Measurements from ENCODE around the gene DNAAF8. TPM values are rescaled to one million over a fixed set of nuclear protein-coding genes. Genes with fewer than 3 reads are reported as not detected.

Gene DNAAF8
- polyA plus RNA-seq, 3 donors = 0.04 to 0.36 TPM; not detected in 1

DNA sequence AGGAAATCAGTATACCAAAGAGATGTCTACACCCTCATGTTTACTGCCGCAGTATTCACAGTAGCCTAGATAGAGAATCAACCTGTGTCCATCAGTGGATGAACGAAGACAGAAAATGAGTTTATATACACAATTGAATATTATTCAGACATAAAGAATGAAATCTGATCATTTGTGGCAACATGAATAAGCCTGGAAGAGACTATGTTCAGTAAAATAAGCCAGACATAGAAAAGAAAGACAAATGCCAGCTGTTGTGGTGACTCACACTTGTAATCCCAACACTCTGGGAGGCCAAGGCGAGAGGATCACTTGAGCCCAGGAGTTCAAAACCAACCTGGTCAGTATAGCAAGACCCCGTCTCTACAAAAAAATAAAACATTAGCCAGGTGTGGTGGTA is 24.9 kb upstream of the DNAAF8 start:
- no peaks in the 10 kb centered on the region for H3K4me1 ChIP-seq (ENCODE audit: control insufficient read depth in 1 of 2, insufficient read depth in 2 of 2, low read length in 2 of 2)
- H3K4me1 Mint-ChIP-seq = no peaks in the 10 kb centered on the region
- peak overlapping the region in 1 of 7 donors; percentile 15 for H3K27ac Mint-ChIP-seq
- no peaks in the 10 kb centered on the region for H3K9me3 ChIP-seq (replicated peaks in 1 of 2; ENCODE audit: control insufficient read depth in 1 of 2, insufficient read depth in 1 of 2, low read length in 2 of 2)
- H3K4me3 ChIP-seq (replicated peaks in 1 of 3; ENCODE audit: low read depth in 2 of 3, low read length in 3 of 3) = no peak overlapping the region
- 80% methylated on average over 1 of the region's 4 CpGs for WGBS (ENCODE audit: insufficient coverage)
- no peaks in the 10 kb centered on the region for H3K79me2 ChIP-seq (ENCODE audit: insufficient read depth, low read length)
- TF ChIP-seq, protein P1, sequence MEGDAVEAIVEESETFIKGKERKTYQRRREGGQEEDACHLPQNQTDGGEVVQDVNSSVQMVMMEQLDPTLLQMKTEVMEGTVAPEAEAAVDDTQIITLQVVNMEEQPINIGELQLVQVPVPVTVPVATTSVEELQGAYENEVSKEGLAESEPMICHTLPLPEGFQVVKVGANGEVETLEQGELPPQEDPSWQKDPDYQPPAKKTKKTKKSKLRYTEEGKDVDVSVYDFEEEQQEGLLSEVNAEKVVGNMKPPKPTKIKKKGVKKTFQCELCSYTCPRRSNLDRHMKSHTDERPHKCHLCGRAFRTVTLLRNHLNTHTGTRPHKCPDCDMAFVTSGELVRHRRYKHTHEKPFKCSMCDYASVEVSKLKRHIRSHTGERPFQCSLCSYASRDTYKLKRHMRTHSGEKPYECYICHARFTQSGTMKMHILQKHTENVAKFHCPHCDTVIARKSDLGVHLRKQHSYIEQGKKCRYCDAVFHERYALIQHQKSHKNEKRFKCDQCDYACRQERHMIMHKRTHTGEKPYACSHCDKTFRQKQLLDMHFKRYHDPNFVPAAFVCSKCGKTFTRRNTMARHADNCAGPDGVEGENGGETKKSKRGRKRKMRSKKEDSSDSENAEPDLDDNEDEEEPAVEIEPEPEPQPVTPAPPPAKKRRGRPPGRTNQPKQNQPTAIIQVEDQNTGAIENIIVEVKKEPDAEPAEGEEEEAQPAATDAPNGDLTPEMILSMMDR (IDR thresholded peaks at IDR 0.05) = no peak
- peaks cover 41 to 58% of the 10 kb centered on the region in 2 donors for H3K36me3 ChIP-seq (replicated peaks in 1 of 2; ENCODE audit: control insufficient read depth in 1 of 2, insufficient read depth in 2 of 2, low read length in 2 of 2)
- H3K27me3 Mint-ChIP-seq (ENCODE audit: low read depth in 3 of 3) = no peaks in the 10 kb centered on the region
- no peak overlapping the region for H2AFZ ChIP-seq (ENCODE audit: insufficient read depth, low read depth, low read length, poor library complexity, severe bottlenecking)
- no peaks in the 10 kb centered on the region for H3K27me3 ChIP-seq (ENCODE audit: control insufficient read depth in 2 of 2, insufficient read depth in 2 of 2, low read length in 2 of 2)
- H3K9ac ChIP-seq (ENCODE audit: insufficient read depth, low read length, poor library complexity, severe bottlenecking) = no peak overlapping the region
- H3K4me3 Mint-ChIP-seq = no peak overlapping the region
- no peak overlapping the region for H3K4me2 ChIP-seq (replicated peaks; ENCODE audit: extremely low read depth, low read length, poor library complexity, severe bottlenecking)
- no peak overlapping the region for H3K27ac ChIP-seq (ENCODE audit: low read depth in 1 of 2, low read length in 2 of 2)
- H3K36me3 Mint-ChIP-seq = peaks cover 43 to 79% of the 10 kb centered on the region in 2 donors
- no peak for DNase-seq
- no peaks in the 10 kb centered on the region for H3K9me3 Mint-ChIP-seq
- intact Hi-C loops (cut with micrococcal nuclease) = no loop called here
- H4K20me1 ChIP-seq (ENCODE audit: insufficient read depth, low read length) = no peaks in the 10 kb centered on the region

GRCh38 chr16:4713663-4714501 is 20.5 kb upstream of the DNAAF8 start:
- 97% methylated on average over 16 of the region's 18 CpGs for WGBS (ENCODE audit: insufficient coverage)

More at GRCh38 chr16:4713663-4714501, 20.5 kb upstream of the DNAAF8 start:
- peaks cover 34 to 57% of the 10 kb centered on the region in 2 donors for H3K36me3 Mint-ChIP-seq
- DNase-seq = no peak
- H3K36me3 ChIP-seq (replicated peaks in 1 of 2; ENCODE audit: control insufficient read depth in 1 of 2, insufficient read depth in 2 of 2, low read length in 2 of 2) = peaks cover 39 to 60% of the 10 kb centered on the region in 2 donors
- no peaks in the 10 kb centered on the region for H3K79me2 ChIP-seq (ENCODE audit: insufficient read depth, low read length)
- H3K27ac Mint-ChIP-seq = peak overlapping the region in 3 of 7 donors; percentile 4 to 42 (median 12)
- TF ChIP-seq, protein P1 (IDR thresholded peaks at IDR 0.05) = no peak
- H3K9me3 Mint-ChIP-seq = no peaks in the 10 kb centered on the region
- H3K27me3 ChIP-seq (ENCODE audit: control insufficient read depth in 2 of 2, insufficient read depth in 2 of 2, low read length in 2 of 2) = no peaks in the 10 kb centered on the region
- H3K27me3 Mint-ChIP-seq (ENCODE audit: low read depth in 3 of 3) = no peaks in the 10 kb centered on the region
- H3K4me3 ChIP-seq (replicated peaks in 1 of 3; ENCODE audit: low read depth in 2 of 3, low read length in 3 of 3) = no peak overlapping the region
- no peak overlapping the region for H3K4me2 ChIP-seq (replicated peaks; ENCODE audit: extremely low read depth, low read length, poor library complexity, severe bottlenecking)
- no peaks in the 10 kb centered on the region for H3K4me1 ChIP-seq (ENCODE audit: control insufficient read depth in 1 of 2, insufficient read depth in 2 of 2, low read length in 2 of 2)
- no peaks in the 10 kb centered on the region for H3K4me1 Mint-ChIP-seq
- no peaks in the 10 kb centered on the region for H4K20me1 ChIP-seq (ENCODE audit: insufficient read depth, low read length)
- no peaks in the 10 kb centered on the region for H3K9me3 ChIP-seq (replicated peaks in 1 of 2; ENCODE audit: control insufficient read depth in 1 of 2, insufficient read depth in 1 of 2, low read length in 2 of 2)
- H3K4me3 Mint-ChIP-seq = peak overlapping the region in 1 of 2 donors; percentile 24
- H3K9ac ChIP-seq (ENCODE audit: insufficient read depth, low read length, poor library complexity, severe bottlenecking) = no peak overlapping the region
- no peak overlapping the region for H3K27ac ChIP-seq (ENCODE audit: low read depth in 1 of 2, low read length in 2 of 2)
- no peak overlapping the region for H2AFZ ChIP-seq (ENCODE audit: insufficient read depth, low read depth, low read length, poor library complexity, severe bottlenecking)
- intact Hi-C loops (cut with micrococcal nuclease) = no loop called here
